SK-N-SH (cell line): Measurements from ENCODE around the gene DCAF10.

Source experiments
- POLR2AphosphoS5 ChIP-seq: IDR thresholded peaks from 2 replicates; pipeline ENCODE4 v1.6.1; 2012; ENCODE audit warnings: low read depth, low read length
- TF ChIP-seq, protein P1 (sequence below): fragments of 200-600 bp; sonication (generic); IDR thresholded peaks from 2 replicates; pipeline ENCODE4 v1.6.1; 2017; ENCODE audit warnings: antibody characterized with exemption, mild to moderate bottlenecking, moderate library complexity
- TF ChIP-seq, protein P2 (sequence below): IDR thresholded peaks from 2 replicates; pipeline ENCODE4 v1.4.0; 2012; ENCODE audit warnings: low read depth
- TF ChIP-seq, protein P3 (sequence below): fragments of 150-350 bp; IDR thresholded peaks from 2 replicates; pipeline ENCODE4 v1.6.1; 2017; ENCODE audit warnings: antibody characterized with exemption, low read length, low read depth, borderline replicate concordance

DNA sequence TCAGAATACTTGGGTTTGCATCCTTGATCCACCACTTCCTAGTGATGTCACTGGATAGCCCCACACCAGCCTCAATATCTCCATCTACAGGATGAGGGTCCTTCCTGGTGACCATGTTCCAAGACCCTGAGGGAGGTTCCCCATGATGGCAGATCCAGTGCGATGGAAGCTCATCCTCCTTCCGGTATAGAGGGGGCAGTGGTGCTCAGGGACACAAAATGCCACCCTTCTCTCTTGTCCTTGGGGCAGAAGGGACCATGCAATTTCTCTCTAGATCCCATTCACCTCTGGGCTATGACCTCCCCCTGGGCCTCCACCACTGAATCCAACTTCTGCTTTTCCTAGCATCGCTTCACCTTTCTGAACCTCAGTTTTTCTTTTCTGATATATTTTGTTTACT, 108.7 kb downstream of the DCAF10 start:
- TF ChIP-seq, protein P1, sequence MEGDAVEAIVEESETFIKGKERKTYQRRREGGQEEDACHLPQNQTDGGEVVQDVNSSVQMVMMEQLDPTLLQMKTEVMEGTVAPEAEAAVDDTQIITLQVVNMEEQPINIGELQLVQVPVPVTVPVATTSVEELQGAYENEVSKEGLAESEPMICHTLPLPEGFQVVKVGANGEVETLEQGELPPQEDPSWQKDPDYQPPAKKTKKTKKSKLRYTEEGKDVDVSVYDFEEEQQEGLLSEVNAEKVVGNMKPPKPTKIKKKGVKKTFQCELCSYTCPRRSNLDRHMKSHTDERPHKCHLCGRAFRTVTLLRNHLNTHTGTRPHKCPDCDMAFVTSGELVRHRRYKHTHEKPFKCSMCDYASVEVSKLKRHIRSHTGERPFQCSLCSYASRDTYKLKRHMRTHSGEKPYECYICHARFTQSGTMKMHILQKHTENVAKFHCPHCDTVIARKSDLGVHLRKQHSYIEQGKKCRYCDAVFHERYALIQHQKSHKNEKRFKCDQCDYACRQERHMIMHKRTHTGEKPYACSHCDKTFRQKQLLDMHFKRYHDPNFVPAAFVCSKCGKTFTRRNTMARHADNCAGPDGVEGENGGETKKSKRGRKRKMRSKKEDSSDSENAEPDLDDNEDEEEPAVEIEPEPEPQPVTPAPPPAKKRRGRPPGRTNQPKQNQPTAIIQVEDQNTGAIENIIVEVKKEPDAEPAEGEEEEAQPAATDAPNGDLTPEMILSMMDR = no peak
- TF ChIP-seq POLR2AphosphoS5 = no peak
- TF ChIP-seq, protein P2, sequence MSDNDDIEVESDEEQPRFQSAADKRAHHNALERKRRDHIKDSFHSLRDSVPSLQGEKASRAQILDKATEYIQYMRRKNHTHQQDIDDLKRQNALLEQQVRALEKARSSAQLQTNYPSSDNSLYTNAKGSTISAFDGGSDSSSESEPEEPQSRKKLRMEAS = no peak
- TF ChIP-seq, protein P3, sequence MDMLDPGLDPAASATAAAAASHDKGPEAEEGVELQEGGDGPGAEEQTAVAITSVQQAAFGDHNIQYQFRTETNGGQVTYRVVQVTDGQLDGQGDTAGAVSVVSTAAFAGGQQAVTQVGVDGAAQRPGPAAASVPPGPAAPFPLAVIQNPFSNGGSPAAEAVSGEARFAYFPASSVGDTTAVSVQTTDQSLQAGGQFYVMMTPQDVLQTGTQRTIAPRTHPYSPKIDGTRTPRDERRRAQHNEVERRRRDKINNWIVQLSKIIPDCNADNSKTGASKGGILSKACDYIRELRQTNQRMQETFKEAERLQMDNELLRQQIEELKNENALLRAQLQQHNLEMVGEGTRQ = no peak
